OCI-LY3 (cell line): Measurements from ENCODE around the gene IL17RB.

ENCODE experiments used
- CTCF ChIP-seq: fragments of 200-600, 300-600 bp; sonication (generic); IDR thresholded peaks from 2 replicates; pipeline ENCODE4 v1.5.1; 2014; ENCODE audit warnings: antibody characterized with exemption, low read length, low read depth
- EZH2phosphoT487 ChIP-seq: fragments of 200-600 bp; shearing (Covaris generic); IDR thresholded peaks from 2 replicates; pipeline ENCODE4 v1.6.1; 2018; ENCODE audit warnings: antibody characterized with exemption, mixed run types, low read depth

- TF ChIP-seq CTCF = no peak
- TF ChIP-seq EZH2phosphoT487 = no peak
Measured at GRCh38 chr3:53826048-53826447, 20.3 kb upstream of the IL17RB start.
